ENCODE data around the gene P2RY2.

P2RY2 gene

GRCh38 chr11:73223998-73224730 is 6.1 kb downstream of the P2RY2 start:
- no peak for DNase-seq (ENCODE audit: low read depth)
- H3K4me3 ChIP-seq (ENCODE audit: control insufficient read depth, low read depth, low read length): no peak overlapping the region
- TF ChIP-seq, protein P1, sequence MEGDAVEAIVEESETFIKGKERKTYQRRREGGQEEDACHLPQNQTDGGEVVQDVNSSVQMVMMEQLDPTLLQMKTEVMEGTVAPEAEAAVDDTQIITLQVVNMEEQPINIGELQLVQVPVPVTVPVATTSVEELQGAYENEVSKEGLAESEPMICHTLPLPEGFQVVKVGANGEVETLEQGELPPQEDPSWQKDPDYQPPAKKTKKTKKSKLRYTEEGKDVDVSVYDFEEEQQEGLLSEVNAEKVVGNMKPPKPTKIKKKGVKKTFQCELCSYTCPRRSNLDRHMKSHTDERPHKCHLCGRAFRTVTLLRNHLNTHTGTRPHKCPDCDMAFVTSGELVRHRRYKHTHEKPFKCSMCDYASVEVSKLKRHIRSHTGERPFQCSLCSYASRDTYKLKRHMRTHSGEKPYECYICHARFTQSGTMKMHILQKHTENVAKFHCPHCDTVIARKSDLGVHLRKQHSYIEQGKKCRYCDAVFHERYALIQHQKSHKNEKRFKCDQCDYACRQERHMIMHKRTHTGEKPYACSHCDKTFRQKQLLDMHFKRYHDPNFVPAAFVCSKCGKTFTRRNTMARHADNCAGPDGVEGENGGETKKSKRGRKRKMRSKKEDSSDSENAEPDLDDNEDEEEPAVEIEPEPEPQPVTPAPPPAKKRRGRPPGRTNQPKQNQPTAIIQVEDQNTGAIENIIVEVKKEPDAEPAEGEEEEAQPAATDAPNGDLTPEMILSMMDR (IDR thresholded peaks at IDR 0.05; ENCODE audit: control insufficient read depth, insufficient read depth, low read depth, low read length, missing control alignments): no peak

GRCh38 chr11:73225001-73225686 is 7.1 kb downstream of the P2RY2 start:
- TF ChIP-seq, protein P1 (IDR thresholded peaks at IDR 0.05; ENCODE audit: control insufficient read depth, insufficient read depth, low read depth, low read length, missing control alignments): no peak
- no peak overlapping the region for H3K4me3 ChIP-seq (ENCODE audit: control insufficient read depth, low read depth, low read length)
- DNase-seq (ENCODE audit: low read depth): no peak

- DNase-seq (ENCODE audit: low read depth): no peak
- TF ChIP-seq, protein P1 (IDR thresholded peaks at IDR 0.05; ENCODE audit: control insufficient read depth, insufficient read depth, low read depth, low read length, missing control alignments): no peak
Observed at GRCh38 chr11:73225851-73226250, 7.8 kb downstream of the P2RY2 start.

GRCh38 chr11:73226297-73227006 is 8.4 kb downstream of the P2RY2 start:
- no peak for DNase-seq (ENCODE audit: low read depth)
- no peak overlapping the region for H3K4me3 ChIP-seq (ENCODE audit: control insufficient read depth, low read depth, low read length)
- TF ChIP-seq, protein P1 (IDR thresholded peaks at IDR 0.05; ENCODE audit: control insufficient read depth, insufficient read depth, low read depth, low read length, missing control alignments): no peak

More at GRCh38 chr11:73225851-73226250, 7.8 kb downstream of the P2RY2 start:
- no peak overlapping the region for H3K4me3 ChIP-seq (ENCODE audit: control insufficient read depth, low read depth, low read length)

- no peak for DNase-seq (ENCODE audit: low read depth)
- TF ChIP-seq, protein P1 (IDR thresholded peaks at IDR 0.05; ENCODE audit: control insufficient read depth, insufficient read depth, low read depth, low read length, missing control alignments): no peak
- H3K4me3 ChIP-seq (ENCODE audit: control insufficient read depth, low read depth, low read length): no peak overlapping the region
Observed at GRCh38 chr11:73227571-73228211, 9.6 kb downstream of the P2RY2 start.

All from AG09309 (cell line).